ENCODE data around the gene ZFHX3.

The ZFHX3 gene

GRCh38 chr16:72814226-72814625 is 233.7 kb downstream of the ZFHX3 start:
- no peak for DNase-seq

GRCh38 chr16:72812672-72813071 is 235.3 kb downstream of the ZFHX3 start:
- no peak for DNase-seq

- no peak for DNase-seq
Measured at GRCh38 chr16:72811876-72812275, 236.1 kb downstream of the ZFHX3 start.

GRCh38 chr16:72811188-72811720 is 236.7 kb downstream of the ZFHX3 start:
- no peak for DNase-seq

GRCh38 chr16:72810480-72810879 is 237.4 kb downstream of the ZFHX3 start:
- no peak for DNase-seq

GRCh38 chr16:72809446-72809845 is 238.5 kb downstream of the ZFHX3 start:
- DNase-seq = no peak

- DNase-seq = no peak
Measured at GRCh38 chr16:72808754-72809153, 239.2 kb downstream of the ZFHX3 start.

- DNase-seq = no peak
Measured at GRCh38 chr16:72807245-72807644, 240.7 kb downstream of the ZFHX3 start.

GRCh38 chr16:72805486-72805885 is 242.4 kb downstream of the ZFHX3 start:
- DNase-seq = no peak

- no peak for DNase-seq
Measured at GRCh38 chr16:72800524-72801161, 247.3 kb downstream of the ZFHX3 start.

GRCh38 chr16:72798264-72798663 is 249.7 kb downstream of the ZFHX3 start:
- DNase-seq = no peak

- DNase-seq = no peak
Measured at GRCh38 chr16:72797621-72798020, 250.3 kb downstream of the ZFHX3 start.

- DNase-seq = no peak
Measured at GRCh38 chr16:72796222-72796621, 251.7 kb downstream of the ZFHX3 start.

- no peak for DNase-seq
Measured at GRCh38 chr16:72794986-72795385, 252.9 kb downstream of the ZFHX3 start.

GRCh38 chr16:72794319-72794718 is 253.6 kb downstream of the ZFHX3 start:
- DNase-seq = no peak

GRCh38 chr16:72793716-72794115 is 254.2 kb downstream of the ZFHX3 start:
- DNase-seq = no peak

GRCh38 chr16:72793017-72793416 is 254.9 kb downstream of the ZFHX3 start:
- DNase-seq = no peak

- DNase-seq = no peak
Measured at GRCh38 chr16:72791786-72792185, 256.1 kb downstream of the ZFHX3 start.

- no peak for DNase-seq
Measured at GRCh38 chr16:72789921-72790320, 258.0 kb downstream of the ZFHX3 start.

- DNase-seq = no peak
Measured at GRCh38 chr16:72789465-72789864, 258.5 kb downstream of the ZFHX3 start.

GRCh38 chr16:72788269-72788809 is 259.6 kb downstream of the ZFHX3 start:
- DNase-seq = no peak

- peak; percentile 48 to 53 for DNase-seq
Measured at GRCh38 chr16:72787514-72788268, 260.2 kb downstream of the ZFHX3 start.

- DNase-seq = no peak
Measured at GRCh38 chr16:72787130-72787513, 260.8 kb downstream of the ZFHX3 start.

GRCh38 chr16:72786606-72787005 is 261.3 kb downstream of the ZFHX3 start:
- no peak for DNase-seq
